Suprapubic skin (tissue), 4 donors: Measurements from ENCODE around the gene NCOA1. TPM values are rescaled to one million over a fixed set of nuclear protein-coding genes. Genes with fewer than 3 reads are reported as not detected.
"Not testable (repeated sequence)": the region's sequence is repeated elsewhere in the genome, so short reads cannot be mapped to it uniquely, and the experiment has no call there.

ENCODE experiments used
- DNase-seq, 2 donors: peaks; one replicate each; pipeline ENCODE4 v3.0.0-alpha.2; 2019; ENCODE audit warnings: low spot score in 2 of 2
- H3K27ac ChIP-seq: fragments of 200-600 bp; sonication (generic); one replicate; pipeline ENCODE4 v1.5.1; 2019
- H3K27me3 ChIP-seq: fragments of 200-600 bp; sonication (generic); one replicate; pipeline ENCODE4 v1.5.1; 2019
- H3K36me3 ChIP-seq: fragments of 200-600 bp; sonication (generic); one replicate; pipeline ENCODE4 v1.5.1; 2019
- H3K4me1 ChIP-seq: fragments of 200-600 bp; sonication (generic); one replicate; pipeline ENCODE4 v1.5.1; 2019
- H3K4me3 ChIP-seq: fragments of 200-600 bp; sonication (generic); one replicate; pipeline ENCODE4 v1.5.1; 2019; ENCODE audit warnings: mild to moderate bottlenecking
- H3K9me3 ChIP-seq: fragments of 200-600 bp; sonication (generic); one replicate; pipeline ENCODE4 v1.5.1; 2019
- CTCF ChIP-seq, 2 donors: fragments of 200-600 bp in 1 of 2; fragments of 450-650 bp in 1 of 2; sonication (generic) in 1 of 2; IDR thresholded peaks; one replicate each; pipeline ENCODE4 v1.5.1; 2016 to 2019; ENCODE audit warnings: antibody characterized with exemption in 2 of 2, mild to moderate bottlenecking in 1 of 2, moderate library complexity in 1 of 2
- EP300 ChIP-seq: sonication (generic); formaldehyde crosslinking; IDR thresholded peaks from one replicate; pipeline ENCODE4 v1.6.1; 2017; ENCODE audit warnings: antibody characterized with exemption
- POLR2A ChIP-seq, 2 donors: fragments of 450-650 bp; IDR thresholded peaks; one replicate each; pipeline ENCODE4 v1.6.1; 2017; ENCODE audit warnings: antibody characterized with exemption in 2 of 2, mild to moderate bottlenecking in 2 of 2, moderate library complexity in 2 of 2
- POLR2AphosphoS5 ChIP-seq, 3 donors: sonication (generic); formaldehyde crosslinking; IDR thresholded peaks; one replicate each; pipeline ENCODE4 v1.6.1; 2017; ENCODE audit warnings: antibody characterized with exemption in 3 of 3
- WGBS: methylation state at CpG from one replicate; pipeline ENCODE4 v1.1.5; 2018; 5-methylcytosine and 5-hydroxymethylcytosine counted together
- total RNA-seq, 4 donors: library from RNA; depleted of rRNA; stranded (reverse); fragments of >200 nt; gene quantifications; one replicate each; pipeline ENCODE4 v1.1.0, GENCODE V29; 2016

NCOA1 gene
- total RNA-seq, 4 donors from 2014 or later, result 40.5 to 66.1 (median 47.2) TPM

DNA sequence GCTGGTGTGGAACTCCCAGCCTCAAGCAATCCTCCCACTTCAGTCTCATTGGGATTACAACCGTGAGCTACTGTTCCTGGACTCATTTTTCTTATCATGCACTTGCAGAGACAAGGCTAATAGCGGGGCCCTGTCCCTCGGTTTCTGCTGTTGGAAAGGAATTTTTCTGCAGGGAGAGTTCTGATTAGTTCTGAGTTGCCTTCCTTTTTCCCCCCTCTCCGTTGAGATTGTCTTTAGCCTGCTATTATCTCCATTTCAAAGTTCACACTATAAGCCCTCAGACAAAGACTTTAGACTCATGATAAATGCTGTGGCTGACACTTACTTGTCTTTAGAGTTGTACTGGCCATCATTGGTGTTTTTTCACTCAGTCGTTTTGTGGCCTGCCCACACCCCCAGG, 97.2 kb downstream of the NCOA1 start:
- no peak for DNase-seq
- Histone ChIP-seq H3K27ac (no peak overlapping the region), H3K36me3 (peaks cover 15% of the 10 kb centered on the region), H3K4me1 (no peaks in the 10 kb centered on the region), H3K9me3 (no peaks in the 10 kb centered on the region), H3K27me3 (no peaks in the 10 kb centered on the region), H3K4me3 (no peak overlapping the region)
- TF ChIP-seq POLR2A (IDR thresholded peaks at IDR 0.05) (no peak), CTCF (IDR thresholded peaks at IDR 0.05) (no peak), EP300 (no peak), POLR2AphosphoS5 (IDR thresholded peaks at IDR 0.05) (no peak)
- WGBS, result 92% methylated on average over 5 of the region's 5 CpGs

DNA sequence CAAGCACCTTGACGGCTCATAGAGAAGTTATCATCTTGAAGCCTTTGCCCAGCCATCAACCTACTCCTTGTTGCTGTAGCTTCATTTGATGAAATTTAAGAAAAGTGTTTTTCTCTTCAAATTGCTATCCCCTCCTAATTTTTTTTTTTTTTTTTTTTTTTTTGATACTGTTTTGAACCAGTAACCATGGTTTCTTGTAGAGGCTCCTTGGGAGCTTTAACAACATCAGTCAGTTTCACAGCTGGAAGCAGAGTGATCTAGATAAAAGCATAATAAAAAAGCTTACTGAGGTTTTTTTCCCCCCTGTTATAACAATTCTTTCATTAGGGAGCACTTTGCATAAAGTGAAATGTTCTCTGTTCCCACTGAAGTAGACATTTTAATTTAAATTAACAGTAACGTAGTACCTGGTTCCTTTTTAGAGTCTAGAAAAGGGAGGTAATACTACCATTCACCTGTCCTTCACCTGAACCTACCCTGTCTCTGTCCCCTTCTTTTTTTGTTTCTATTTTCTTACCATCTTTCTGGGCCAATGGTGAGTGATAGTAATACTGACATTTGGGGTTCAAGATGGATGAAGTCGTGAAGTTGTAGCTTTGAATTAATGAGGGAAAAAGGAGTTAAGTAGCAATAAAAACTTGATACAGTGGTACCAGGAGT, 101.5 kb downstream of the NCOA1 start:
- Histone ChIP-seq H3K4me1 (no peaks in the 10 kb centered on the region), H3K27ac (no peak overlapping the region), H3K4me3 (no peak overlapping the region), H3K36me3 (peaks cover 10% of the 10 kb centered on the region), H3K9me3 (no peaks in the 10 kb centered on the region), H3K27me3 (no peaks in the 10 kb centered on the region)
- TF ChIP-seq EP300 (no peak), POLR2A (IDR thresholded peaks at IDR 0.05) (no peak), CTCF (IDR thresholded peaks at IDR 0.05) (no peak), POLR2AphosphoS5 (IDR thresholded peaks at IDR 0.05) (no peak)
- DNase-seq, result no peak
- WGBS, result 95% methylated on average over 3 of the region's 3 CpGs

- Histone ChIP-seq H3K4me3 (no peak overlapping the region), H3K36me3 (no peaks in the 10 kb centered on the region), H3K27ac (no peak overlapping the region), H3K27me3 (no peaks in the 10 kb centered on the region), H3K4me1 (no peaks in the 10 kb centered on the region), H3K9me3 (no peaks in the 10 kb centered on the region)
- 84% methylated on average over 2 of the region's 2 CpGs for WGBS
- no peak for DNase-seq
- no peak for TF ChIP-seq POLR2AphosphoS5 (IDR thresholded peaks at IDR 0.05)
- TF ChIP-seq EP300, result no peak
- TF ChIP-seq POLR2A (IDR thresholded peaks at IDR 0.05), result no peak
- TF ChIP-seq CTCF (IDR thresholded peaks at IDR 0.05), result no peak
Measured at GRCh38 chr2:24594283-24594682, 103.2 kb downstream of the NCOA1 start.

DNA sequence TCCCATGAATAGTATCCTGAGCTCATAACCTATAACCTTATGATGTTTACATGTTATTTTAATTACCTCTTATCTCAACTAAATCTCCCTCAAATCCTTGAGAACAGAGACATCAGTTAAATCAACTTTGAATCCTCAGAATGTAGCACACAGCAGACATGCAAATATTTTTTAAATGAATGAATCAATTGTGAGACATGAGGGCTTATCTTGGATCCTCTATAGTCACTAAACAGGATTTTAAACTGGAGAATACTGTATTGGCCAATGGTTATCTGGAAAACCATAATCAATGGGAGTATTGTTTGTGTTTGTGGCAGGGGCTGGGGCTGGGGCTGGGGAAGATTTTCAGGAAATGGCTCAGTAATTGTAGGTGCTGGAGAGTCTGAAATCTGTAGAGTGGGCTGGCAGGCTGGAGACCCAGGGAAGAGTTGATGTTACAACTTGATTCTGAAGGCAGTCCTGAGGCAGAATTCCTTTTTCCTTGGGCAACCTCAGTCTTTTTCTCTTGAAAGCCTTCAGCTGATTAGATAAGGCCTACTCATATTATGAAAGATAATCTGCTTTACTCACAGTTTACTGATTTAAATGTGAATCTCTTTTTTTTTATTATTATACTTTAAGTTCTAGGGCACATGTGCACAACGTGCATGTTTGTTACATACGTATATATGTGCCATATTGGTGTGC, 106.3 kb downstream of the NCOA1 start:
- TF ChIP-seq POLR2AphosphoS5 (IDR thresholded peaks at IDR 0.05), result no peak
- no peak for TF ChIP-seq CTCF (IDR thresholded peaks at IDR 0.05)
- TF ChIP-seq EP300, result no peak
- TF ChIP-seq POLR2A (IDR thresholded peaks at IDR 0.05), result no peak
- H3K27ac ChIP-seq, result no peak overlapping the region
- 93% methylated on average over 2 of the region's 2 CpGs for WGBS
- H3K4me1 ChIP-seq, result no peaks in the 10 kb centered on the region
- H3K27me3 ChIP-seq, result no peaks in the 10 kb centered on the region
- no peak for DNase-seq
- no peak overlapping the region for H3K4me3 ChIP-seq
- H3K9me3 ChIP-seq, result no peaks in the 10 kb centered on the region
- no peaks in the 10 kb centered on the region for H3K36me3 ChIP-seq

DNA sequence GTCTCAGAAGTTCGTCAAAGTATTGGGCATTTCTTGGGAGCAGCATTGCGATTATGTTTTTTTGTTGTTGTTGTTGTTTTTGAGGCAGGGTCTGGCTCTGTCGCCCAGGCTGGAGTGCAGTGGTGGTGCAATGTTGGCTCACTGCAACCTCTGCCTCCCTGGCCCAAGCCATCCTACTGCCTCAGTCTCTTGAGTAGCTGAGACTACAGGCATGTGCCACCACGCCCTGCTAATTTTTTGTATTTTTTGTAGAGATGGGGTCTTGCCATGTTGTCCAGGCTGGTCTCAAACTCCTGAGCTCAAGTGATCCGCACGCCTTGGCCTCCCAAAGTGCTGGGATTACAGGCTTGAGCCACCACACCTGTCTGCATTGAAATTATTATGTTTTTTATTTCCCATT, 109.1 kb downstream of the NCOA1 start:
- not testable (repeated sequence) for H3K27me3 ChIP-seq, DNase-seq, H3K27ac ChIP-seq, H3K4me1 ChIP-seq, H3K4me3 ChIP-seq, H3K36me3 ChIP-seq, H3K9me3 ChIP-seq
- 89% methylated on average over 6 of the region's 6 CpGs for WGBS
